Stimulated activated CD4-positive, alpha-beta T cell treated with anti-CD3 and anti-CD28 coated beads, Interleukin-15, amount 100 ng/mL, for 24 hours (primary cell): ENCODE measurements around the gene TSPYL6.

Source experiments
- DNase-seq: peaks from one replicate; pipeline ENCODE4 v3.0.0-alpha.2; 2020

Gene TSPYL6

GRCh38 chr2:54255230-54256090 lies 569 bp downstream of the TSPYL6 start:
- no peak for DNase-seq

DNA sequence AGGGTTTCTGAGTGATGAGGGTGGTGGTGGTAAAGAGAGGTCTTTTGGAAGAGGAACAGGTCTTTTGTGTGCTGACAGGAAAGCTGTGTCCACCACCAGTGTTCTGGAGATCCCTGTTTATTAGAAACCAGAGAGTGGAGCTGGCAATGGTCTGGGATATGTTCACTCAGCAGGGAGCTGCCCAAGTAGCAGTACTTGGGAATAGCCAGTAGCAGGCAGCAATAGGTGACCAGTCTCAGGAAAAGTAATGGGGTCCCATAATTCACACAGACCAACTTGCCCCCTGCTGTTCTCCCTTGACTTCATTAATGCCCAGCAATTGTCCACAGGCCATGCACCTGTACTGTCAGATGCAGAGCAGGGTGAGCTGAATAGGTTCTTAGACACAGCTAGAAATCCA lies 1.8 kb downstream of the TSPYL6 start:
- DNase-seq = no peak

DNA sequence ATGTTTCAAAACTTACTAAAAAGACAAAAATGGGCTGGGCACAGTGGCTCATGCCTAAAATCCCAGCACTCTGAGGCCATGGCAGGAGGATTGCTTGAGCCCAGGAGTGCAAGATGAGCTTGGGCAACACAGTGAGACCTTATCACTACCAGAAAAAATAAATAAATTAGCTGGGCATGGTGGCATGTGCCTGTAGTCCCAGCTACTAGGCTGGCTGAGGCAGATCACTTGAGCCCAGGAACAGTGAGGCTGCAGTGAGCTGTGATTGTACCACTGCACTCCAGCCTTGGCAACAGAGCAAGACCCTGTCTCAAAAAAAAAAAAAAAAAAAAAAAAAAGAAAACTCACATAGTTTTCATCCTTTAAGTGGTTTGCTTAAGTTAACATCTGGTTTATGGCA lies 6.4 kb downstream of the TSPYL6 start:
- no peak for DNase-seq

DNA sequence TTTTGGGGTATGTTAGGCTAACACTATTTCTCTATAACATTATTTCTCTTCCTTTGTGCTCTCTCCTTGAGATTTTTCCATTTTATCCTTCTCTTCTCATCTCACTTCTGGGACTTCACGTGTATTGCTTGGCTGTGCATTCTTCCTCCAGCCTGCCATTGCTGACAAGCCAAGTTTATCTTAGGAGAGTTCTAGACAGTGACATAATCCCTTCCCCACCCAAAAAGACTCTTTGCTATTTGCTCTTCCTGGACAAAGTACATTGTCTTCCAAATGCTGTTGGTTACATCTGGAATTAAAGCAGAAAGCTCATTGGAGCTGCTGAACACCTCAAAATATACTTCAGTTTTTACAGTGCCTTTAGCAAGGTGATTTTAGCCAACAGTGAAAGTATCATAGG lies 8.9 kb downstream of the TSPYL6 start:
- DNase-seq = no peak

DNA sequence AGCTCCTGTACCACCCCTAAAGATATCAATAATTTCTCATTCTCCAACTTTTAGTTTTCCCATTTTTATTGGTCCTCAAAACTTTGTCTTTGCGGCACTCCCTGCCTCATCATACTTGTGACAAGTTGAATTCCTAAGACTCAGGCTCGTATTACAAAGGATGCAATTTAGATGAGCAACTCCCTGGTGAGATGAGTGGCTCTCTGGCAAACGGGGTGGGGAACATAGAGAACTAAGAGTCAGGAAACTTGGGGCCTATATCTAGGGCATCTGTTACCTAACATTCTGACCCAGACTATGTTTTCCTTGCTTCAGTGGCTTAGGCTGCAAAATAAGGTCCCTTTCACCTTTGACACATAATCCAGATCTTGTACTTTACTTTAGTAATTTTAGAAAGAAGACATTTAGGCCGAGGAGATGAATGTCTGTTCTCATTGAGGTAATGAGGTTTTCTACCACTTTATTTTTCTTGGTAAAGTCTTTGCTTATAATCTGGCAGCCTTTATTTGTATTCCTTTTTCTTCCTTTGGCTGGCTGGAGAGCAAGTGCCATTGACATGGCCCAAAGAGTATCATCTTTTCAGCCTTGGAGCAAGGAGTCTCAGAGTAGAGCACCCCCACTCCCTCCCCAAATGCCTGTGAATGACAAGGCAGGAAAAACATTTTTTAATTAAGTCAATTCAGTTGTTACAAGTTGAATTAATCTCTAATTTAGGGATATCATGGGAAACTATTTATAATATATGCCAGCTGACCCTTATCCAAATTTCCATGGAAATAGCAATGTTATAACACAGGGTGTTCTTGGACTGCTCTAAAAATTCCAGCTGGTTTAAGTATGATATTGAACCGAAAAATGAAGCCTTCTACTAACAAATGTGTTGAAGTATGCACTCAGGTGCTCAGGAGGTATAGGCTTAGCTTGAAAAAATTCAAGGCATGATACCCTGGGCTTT lies 15.2 kb downstream of the TSPYL6 start:
- DNase-seq = no peak

- no peak for DNase-seq
Observed at GRCh38 chr2:54239427-54239826, 16.6 kb downstream of the TSPYL6 start.

DNA sequence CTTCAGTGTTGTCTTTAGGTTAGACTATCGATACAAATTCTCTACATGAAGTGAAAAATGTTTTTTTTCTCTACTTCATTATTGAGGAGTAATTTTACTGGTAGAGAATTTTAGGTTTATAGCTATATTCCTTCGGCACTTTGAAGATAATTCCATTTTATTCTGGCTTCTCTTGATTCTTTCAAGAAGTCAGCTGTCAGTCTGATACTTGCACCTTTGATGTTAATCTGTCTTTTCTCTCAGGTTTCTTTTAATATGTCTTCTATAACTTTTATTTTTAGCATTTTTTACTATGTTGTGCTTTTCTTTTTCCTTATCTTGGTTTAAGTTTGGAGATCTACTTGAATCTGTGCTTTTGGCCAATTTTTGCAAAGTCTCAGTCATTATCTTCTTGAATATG lies 18.6 kb downstream of the TSPYL6 start:
- no peak for DNase-seq

DNA sequence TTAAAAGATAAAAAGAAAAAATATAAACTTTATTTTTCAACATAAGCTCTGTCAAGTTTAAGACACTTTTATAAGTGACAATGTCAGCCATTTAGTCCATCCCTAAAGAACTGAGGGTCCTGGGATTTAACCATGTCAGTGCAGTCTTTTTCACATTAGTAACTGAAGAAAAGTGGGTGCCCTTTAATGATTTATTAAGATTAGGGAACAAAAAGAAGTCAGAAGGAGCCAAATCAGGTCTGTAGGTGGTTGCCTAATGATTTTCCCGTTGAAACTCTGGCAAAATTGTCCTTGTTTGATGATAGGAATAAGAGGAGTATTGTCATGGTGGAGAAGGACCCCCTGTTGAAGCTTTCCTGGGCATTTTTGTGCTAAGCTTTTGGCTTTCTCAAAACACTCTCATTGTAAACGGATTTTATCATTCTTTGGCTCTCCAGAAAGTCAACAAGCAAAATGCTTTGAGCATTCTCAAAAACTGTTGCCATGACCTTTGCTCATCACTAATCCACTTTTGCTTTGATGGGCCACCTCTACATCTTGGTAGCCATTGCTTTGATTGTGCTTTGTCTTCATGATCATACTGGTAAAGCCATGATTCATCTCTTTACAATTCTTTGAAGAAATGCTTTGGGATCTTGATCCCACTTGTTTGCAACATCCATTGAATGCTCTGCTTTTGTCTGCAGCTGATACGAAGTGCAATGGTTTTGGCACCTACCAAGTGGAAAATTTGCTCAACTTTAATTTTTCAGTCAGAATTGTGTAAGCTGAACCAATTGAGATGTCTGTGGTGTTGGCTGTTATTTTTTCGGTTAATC lies 22.0 kb downstream of the TSPYL6 start:
- DNase-seq = no peak

- no peak for DNase-seq
Observed at GRCh38 chr2:54228945-54229344, 27.1 kb downstream of the TSPYL6 start.

DNA sequence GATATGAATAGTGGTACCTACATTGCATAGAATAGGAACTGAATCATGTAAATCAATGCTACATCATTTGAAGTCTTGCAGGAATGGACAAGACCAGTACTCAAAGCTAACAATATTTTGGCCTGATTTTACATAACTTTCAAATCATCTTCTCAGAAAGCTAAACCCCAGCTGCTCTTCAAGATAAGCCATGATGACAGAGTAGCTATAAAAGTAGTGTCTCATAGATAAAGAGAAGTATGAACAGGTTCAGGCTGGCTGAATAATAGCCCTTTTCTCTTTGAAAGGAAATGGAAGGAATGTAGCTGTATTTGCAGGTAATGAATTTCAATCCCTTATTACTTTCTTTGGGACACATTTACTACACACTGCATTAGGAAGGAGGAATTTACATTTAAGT lies 28.2 kb downstream of the TSPYL6 start:
- DNase-seq = no peak

DNA sequence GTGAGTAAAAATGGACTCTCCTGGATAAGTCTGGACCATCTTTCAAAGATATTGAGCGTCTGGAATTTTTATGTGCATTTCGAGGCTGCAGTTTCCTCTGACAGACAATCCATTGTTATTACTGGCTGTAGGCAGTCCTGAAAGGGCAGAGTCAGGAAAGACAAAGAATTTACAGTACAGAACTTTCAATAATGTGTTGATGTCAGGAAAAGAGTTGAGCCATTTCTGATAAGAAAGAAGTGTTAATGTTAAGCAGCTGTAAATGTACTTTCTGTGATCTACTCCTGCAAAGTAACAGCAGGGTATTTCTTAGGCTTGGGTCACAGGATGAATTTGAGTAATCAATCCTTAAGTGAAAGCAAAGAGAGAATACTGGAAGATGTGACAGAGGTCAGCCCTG lies 29.8 kb downstream of the TSPYL6 start:
- no peak for DNase-seq

DNA sequence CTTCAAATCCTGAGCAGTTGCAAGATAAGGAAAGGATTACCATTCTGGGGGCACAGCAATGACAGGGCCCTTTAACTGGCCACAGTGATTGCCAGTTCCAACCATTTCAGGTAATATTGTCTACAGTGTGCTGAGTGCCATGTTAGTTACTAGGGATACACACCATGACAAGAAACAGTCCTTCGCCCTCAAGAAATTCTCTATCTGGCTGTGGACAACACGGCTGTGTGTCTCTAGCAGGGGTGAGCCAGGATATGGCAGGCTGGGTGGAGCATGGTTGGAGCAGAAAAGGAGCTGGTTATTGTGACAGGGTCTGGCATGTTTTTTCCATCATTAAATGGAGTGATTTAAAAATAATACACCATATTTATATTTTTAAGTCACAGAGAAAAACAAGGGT lies 31.0 kb downstream of the TSPYL6 start:
- no peak for DNase-seq

DNA sequence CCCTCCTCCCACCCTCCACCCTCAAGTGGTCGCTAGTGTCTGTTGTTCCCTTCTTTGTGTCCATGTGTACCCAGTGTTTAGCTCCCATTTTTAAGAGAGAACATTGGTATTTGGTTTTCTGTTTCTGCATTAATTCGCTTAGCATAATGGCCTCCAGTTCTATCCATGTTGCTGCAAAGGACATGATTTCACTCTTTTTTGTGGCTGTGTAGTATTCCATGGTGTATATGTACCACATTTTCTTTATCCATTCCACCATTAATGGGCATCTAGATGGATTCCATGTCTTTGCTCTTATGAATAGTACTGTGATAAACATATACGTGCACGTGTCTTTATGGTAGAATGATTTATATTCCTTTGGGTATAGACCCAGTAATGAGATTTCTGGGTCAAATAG lies 42.9 kb downstream of the TSPYL6 start:
- no peak for DNase-seq

DNA sequence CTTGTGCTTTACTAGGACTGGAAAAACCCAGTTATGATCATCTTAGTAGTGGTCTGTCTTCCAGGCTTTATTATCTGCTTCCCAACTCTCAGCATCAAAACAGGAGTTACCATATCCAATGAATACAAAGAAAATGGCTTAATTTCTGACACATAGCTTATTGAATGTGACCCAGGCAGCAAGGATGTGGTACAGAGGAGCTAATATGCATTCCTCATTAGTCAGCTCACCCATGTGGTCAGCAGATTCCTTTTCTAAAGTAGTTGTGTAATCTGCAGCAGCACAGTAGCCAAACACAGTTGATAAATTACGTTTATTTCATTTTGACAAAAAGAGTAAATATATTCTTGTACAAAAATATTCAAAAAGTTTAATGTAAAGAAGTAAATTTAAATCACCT lies 43.6 kb downstream of the TSPYL6 start:
- DNase-seq = no peak

GRCh38 chr2:54209379-54209778 lies 46.6 kb downstream of the TSPYL6 start:
- no peak for DNase-seq

DNA sequence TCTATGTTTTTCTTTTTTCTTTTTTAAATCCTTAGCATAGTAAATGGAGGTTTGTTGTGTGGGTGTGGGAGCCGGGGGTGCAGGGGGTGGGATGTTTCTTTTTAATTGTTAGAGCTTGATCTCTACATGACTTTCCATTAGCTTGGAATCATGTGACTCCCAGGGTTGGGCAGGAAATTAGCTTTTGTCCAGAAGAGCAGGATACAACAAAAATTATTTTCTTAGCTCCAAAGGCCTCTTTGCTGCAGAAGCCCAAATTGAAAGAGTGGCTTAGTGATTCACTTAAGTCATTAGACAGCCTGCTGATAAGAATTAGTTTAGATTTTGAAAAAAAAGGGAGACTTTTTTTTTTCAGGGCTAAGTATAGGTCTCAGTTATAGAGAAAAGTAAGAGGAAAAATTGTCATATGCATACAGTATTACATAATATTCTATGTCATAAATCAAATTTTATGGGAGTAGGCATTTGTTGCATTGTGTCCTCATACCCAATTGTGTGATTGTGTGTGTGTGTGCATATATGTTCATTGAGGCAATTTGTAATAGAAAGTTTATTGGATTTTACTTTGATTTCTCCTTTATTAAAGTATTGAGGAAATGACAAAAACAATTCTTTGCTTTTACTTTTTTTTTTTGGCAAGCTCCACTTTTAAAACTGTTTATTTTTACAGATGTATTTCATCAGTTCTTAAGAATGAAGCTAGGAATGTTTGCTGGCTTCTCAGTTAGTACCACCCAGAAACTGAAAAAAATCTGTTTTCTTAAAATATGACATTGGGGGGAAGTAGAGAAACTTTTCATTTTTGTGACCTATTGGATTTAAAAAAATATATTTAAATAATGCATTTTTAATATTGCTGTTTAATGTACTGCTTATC lies 47.4 kb downstream of the TSPYL6 start:
- DNase-seq = no peak

DNA sequence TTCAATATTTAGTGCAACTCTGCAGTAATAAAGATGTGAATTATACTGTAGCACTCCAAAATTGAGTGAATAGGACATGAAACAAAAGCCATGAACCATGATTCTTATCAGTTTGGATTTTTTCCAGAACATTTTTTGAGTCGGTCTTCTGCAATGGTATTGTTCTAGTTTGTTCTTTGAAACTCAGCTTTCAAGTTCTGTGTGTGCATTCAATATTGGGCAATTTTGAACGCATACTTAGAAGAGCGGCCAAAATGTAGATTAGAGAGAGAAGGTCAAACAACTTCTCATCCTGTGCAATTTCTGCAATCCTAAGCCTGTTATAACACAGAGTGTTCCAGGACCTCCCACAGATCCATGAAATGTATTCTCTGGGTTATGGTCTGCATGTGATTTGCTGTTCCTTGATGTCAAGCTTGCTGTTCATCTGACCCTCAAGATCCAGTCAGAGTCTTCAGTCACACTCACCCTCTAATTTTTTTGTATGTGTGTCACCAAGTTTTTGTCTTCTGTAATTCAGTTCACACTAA lies 48.3 kb downstream of the TSPYL6 start:
- no peak for DNase-seq

GRCh38 chr2:54206596-54206995 lies 49.4 kb downstream of the TSPYL6 start:
- DNase-seq = no peak

DNA sequence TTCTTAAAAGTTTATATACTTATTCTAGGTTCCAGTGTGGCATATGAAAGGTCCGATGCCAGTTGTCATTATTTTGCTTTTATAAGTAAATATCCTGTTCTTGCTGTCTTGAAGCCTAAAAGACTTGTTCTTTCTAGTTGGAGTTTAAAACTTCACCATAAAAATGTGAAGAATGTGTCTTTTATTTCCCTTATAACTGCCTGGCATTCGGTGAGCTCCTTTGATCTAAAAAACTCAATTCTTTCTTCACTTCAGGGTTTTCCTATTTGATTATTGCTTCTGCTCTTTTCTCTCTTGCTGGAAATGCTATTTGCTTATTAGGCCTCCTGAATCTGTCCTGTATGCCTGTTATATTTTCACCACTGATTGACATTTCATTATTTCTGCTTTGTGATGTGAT lies 51.6 kb downstream of the TSPYL6 start:
- no peak for DNase-seq
